IMR-90 (cell line): ENCODE results near the gene OSBPL8.

ENCODE experiments used
- BHLHE40 ChIP-seq: fragments of 150-350 bp; IDR thresholded peaks from 2 replicates; pipeline ENCODE4 v1.6.1; 2016; ENCODE audit warnings: mild to moderate bottlenecking, low read depth, low read length
- CEBPB ChIP-seq: IDR thresholded peaks from 2 replicates; pipeline ENCODE4 v1.6.1; 2012; ENCODE audit warnings: low read depth, low read length, improper control_type of control experiment
- CHD1 ChIP-seq: IDR thresholded peaks from 2 replicates; pipeline ENCODE4 v1.6.1; 2012; ENCODE audit warnings: low read depth, low read length, improper control_type of control experiment
- MXI1 ChIP-seq: IDR thresholded peaks from 2 replicates; pipeline ENCODE4 v1.6.1; 2012; ENCODE audit warnings: low read depth, mild to moderate bottlenecking, low read length, moderate library complexity, borderline replicate concordance
- NFE2L2 ChIP-seq: fragments of 150-350 bp; IDR thresholded peaks from 2 replicates; pipeline ENCODE4 v1.6.1; 2016; ENCODE audit warnings: low read depth, mild to moderate bottlenecking, low read length
- POLR2A ChIP-seq: IDR thresholded peaks from 2 replicates; pipeline ENCODE4 v1.6.1; 2012; ENCODE audit warnings: mild to moderate bottlenecking, low read depth, low read length
- RAD21 ChIP-seq: IDR thresholded peaks from 2 replicates; pipeline ENCODE4 v1.6.1; 2012; ENCODE audit warnings: low read length, improper control_type of control experiment
- RCOR1 ChIP-seq: IDR thresholded peaks from 2 replicates; pipeline ENCODE4 v1.6.1; 2012; ENCODE audit warnings: mild to moderate bottlenecking, low read length, improper control_type of control experiment; ENCODE audit not compliant: insufficient replicate concordance
- TF ChIP-seq, protein P1 (sequence below): conservative IDR thresholded peaks from 2 replicates; pipeline ENCODE4 v1.5.1; 2012; ENCODE audit warnings: mild to moderate bottlenecking, low read depth, low read length, improper control_type of control experiment
- TF ChIP-seq, protein P2 (sequence below): fragments of 150-350 bp; IDR thresholded peaks from 2 replicates; pipeline ENCODE4 v1.6.1; 2017; ENCODE audit warnings: mild to moderate bottlenecking, antibody characterized with exemption, low read length, low read depth
- TF ChIP-seq, protein P3 (sequence below): fragments of 150-350 bp; IDR thresholded peaks from 2 replicates; pipeline ENCODE4 v1.6.1; 2016; ENCODE audit warnings: low read depth, mild to moderate bottlenecking, low read length, moderate library complexity, borderline replicate concordance

DNA sequence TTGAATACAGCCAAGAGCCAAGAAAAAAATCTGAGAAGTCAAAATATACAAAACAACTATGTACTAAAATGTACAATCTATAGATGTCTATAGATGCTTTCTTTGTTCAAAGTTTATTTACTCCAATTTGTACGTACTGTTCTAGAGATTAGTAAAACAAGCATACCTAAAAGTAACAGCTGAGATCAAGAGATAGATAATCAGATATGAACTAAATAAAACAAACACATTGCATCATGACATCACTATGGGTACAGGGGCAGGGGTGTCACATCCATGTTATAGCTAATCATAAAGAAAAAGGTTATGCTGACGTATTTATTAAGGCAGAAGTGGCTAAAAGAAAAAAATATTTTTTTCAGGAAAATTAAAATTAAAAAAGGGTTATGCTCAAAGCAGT lies 139.3 kb downstream of the OSBPL8 start:
- TF ChIP-seq MXI1 (no peak), CHD1 (no peak), POLR2A (no peak), RCOR1 (no peak), CEBPB (no peak), RAD21 (no peak), NFE2L2 (no peak), BHLHE40 (no peak)
- TF ChIP-seq, protein P1, sequence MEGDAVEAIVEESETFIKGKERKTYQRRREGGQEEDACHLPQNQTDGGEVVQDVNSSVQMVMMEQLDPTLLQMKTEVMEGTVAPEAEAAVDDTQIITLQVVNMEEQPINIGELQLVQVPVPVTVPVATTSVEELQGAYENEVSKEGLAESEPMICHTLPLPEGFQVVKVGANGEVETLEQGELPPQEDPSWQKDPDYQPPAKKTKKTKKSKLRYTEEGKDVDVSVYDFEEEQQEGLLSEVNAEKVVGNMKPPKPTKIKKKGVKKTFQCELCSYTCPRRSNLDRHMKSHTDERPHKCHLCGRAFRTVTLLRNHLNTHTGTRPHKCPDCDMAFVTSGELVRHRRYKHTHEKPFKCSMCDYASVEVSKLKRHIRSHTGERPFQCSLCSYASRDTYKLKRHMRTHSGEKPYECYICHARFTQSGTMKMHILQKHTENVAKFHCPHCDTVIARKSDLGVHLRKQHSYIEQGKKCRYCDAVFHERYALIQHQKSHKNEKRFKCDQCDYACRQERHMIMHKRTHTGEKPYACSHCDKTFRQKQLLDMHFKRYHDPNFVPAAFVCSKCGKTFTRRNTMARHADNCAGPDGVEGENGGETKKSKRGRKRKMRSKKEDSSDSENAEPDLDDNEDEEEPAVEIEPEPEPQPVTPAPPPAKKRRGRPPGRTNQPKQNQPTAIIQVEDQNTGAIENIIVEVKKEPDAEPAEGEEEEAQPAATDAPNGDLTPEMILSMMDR = no peak
- TF ChIP-seq, protein P2, sequence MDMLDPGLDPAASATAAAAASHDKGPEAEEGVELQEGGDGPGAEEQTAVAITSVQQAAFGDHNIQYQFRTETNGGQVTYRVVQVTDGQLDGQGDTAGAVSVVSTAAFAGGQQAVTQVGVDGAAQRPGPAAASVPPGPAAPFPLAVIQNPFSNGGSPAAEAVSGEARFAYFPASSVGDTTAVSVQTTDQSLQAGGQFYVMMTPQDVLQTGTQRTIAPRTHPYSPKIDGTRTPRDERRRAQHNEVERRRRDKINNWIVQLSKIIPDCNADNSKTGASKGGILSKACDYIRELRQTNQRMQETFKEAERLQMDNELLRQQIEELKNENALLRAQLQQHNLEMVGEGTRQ = no peak
- TF ChIP-seq, protein P3, sequence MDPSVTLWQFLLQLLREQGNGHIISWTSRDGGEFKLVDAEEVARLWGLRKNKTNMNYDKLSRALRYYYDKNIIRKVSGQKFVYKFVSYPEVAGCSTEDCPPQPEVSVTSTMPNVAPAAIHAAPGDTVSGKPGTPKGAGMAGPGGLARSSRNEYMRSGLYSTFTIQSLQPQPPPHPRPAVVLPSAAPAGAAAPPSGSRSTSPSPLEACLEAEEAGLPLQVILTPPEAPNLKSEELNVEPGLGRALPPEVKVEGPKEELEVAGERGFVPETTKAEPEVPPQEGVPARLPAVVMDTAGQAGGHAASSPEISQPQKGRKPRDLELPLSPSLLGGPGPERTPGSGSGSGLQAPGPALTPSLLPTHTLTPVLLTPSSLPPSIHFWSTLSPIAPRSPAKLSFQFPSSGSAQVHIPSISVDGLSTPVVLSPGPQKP = no peak
